ENCODE results near the gene TMEM161A.

DNA sequence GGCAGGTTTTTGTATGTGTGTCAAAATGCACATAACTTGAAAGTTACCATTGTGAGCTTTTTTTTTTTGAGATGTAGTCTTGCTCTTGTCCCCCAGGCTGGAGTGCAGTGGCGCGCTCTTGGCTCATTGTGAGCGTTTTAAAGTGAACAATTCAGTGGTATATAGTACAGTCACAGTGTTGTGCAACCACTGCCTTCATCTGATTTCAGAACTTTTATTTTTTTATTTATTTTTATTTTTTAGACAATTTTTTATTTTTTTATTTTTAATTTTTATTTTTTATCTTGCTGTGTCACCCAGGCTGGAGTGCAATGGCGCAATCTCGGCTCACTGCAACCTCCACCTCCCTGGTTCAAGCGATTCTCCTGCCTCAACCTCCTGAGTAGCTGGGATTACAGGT is 59.5 kb downstream of the TMEM161A start:
- TF ChIP-seq, protein P1, sequence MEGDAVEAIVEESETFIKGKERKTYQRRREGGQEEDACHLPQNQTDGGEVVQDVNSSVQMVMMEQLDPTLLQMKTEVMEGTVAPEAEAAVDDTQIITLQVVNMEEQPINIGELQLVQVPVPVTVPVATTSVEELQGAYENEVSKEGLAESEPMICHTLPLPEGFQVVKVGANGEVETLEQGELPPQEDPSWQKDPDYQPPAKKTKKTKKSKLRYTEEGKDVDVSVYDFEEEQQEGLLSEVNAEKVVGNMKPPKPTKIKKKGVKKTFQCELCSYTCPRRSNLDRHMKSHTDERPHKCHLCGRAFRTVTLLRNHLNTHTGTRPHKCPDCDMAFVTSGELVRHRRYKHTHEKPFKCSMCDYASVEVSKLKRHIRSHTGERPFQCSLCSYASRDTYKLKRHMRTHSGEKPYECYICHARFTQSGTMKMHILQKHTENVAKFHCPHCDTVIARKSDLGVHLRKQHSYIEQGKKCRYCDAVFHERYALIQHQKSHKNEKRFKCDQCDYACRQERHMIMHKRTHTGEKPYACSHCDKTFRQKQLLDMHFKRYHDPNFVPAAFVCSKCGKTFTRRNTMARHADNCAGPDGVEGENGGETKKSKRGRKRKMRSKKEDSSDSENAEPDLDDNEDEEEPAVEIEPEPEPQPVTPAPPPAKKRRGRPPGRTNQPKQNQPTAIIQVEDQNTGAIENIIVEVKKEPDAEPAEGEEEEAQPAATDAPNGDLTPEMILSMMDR (IDR thresholded peaks at IDR 0.05): no peak
- TF ChIP-seq EP300 (IDR thresholded peaks at IDR 0.05) (no peak), POLR2A (IDR thresholded peaks at IDR 0.05) (no peak)

All from gastroesophageal sphincter (tissue), 3 donors.